ENCODE results near the gene DNAH14.

- TF ChIP-seq CTCF (IDR thresholded peaks at IDR 0.05; ENCODE audit: extremely low read depth in 1 of 2, insufficient read depth in 1 of 2, low read depth in 1 of 2, low read length in 2 of 2) = no peak
- TF ChIP-seq POLR2AphosphoS5 (IDR thresholded peaks at IDR 0.05; ENCODE audit: insufficient read depth, low read depth, low read length) = peak; percentile 71
- no peak for TF ChIP-seq GATA2 (IDR thresholded peaks at IDR 0.05; ENCODE audit: insufficient read depth, insufficient read length, low read depth, low read length)
- TF ChIP-seq POLR2A (IDR thresholded peaks at IDR 0.05; ENCODE audit: low read depth, low read length) = peak; percentile 20
- no peak for TF ChIP-seq JUN (IDR thresholded peaks at IDR 0.05; ENCODE audit: borderline replicate concordance, insufficient read depth, insufficient read length, low read depth)
- TF ChIP-seq EZH2 (IDR thresholded peaks at IDR 0.05; ENCODE audit: borderline replicate concordance, low read depth, low read length, severe bottlenecking) = no peak
Observed at GRCh38 chr1:224929335-224930237, at the start of gene DNAH14.

All from endothelial cell of umbilical vein (primary cell).